ENCODE data around the gene ZNF165.
"Not testable (repeated sequence)": the region's sequence is repeated elsewhere in the genome, so short reads cannot be mapped to it uniquely, and the experiment has no call there.

The ZNF165 gene

DNA sequence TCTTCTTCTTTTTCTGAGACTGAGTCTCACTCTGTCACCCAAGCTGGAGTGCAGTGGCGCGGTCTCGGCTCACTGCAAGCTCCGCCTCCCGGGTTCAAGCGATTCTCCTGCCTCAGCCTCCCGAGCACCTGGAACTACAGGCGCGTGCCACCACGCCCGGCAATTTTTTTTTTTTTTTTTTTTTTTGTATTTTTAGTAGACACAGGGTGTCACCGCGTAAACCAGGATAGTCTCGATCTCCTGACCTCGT, at the start of gene ZNF165:
ZNF165 (plus strand) TSS at position 188 of the 250 bp plus-strand sequence. CDS start 4,913 bp downstream, outside the sequence.
- not testable (repeated sequence) for DNase-seq

DNA sequence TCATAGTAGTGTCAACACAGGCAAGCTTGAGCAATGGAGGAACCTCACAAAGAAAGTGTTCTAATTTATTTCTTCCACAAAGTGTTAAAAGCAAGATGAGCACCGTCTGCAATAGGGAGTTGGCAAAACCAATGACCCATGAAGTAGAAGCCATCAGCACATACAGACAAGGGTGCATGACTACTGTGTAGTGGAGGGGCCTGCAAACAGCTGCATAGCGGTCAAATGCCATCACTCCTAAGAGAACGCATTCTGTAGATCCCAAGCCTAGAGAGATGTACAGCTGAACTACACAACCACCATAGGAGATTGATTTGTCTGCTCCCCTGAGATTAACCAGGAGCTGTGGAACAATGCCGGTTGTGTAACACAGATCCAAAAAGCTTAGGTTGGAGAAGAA, 26.8 kb upstream of the ZNF165 start:
- no peak for DNase-seq

DNA sequence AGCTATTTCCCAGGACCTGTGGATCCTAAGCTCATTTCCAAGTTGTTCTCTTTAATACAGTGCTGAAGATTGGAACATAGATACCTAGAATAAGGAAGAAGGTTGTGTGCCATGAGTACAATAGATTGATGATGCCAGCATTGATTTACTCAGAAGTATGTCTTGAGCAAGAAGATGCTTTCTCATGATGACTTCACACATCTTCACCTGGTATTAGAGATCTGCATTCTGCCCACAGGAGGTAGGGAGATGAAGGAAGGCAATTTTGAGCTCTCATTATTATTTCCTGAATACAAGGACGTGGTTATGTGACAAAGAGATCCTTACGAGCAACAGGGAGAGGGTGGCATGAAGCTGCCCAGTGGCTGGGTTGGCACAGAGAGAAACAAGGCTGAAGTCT, 20.0 kb upstream of the ZNF165 start:
- DNase-seq: no peak

DNA sequence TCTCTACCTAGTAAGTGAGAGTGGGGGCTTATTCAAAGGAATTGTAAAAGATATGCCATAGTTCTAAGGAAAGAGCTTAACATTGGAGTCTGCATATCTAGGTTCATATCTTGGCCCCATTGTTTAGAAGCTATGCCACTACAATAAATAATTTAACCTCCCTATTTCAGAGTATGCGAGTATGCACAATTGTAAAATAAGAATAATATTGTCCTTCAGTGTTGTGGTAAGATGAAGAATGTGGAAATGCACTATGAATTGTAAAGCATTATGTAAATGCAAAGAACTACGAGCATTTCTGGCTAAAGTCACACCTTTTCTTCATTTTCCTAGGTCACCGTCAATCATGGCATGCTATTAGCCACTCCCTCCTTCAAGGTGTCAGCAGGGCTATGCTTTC, 16.1 kb upstream of the ZNF165 start:
- no peak for DNase-seq

DNA sequence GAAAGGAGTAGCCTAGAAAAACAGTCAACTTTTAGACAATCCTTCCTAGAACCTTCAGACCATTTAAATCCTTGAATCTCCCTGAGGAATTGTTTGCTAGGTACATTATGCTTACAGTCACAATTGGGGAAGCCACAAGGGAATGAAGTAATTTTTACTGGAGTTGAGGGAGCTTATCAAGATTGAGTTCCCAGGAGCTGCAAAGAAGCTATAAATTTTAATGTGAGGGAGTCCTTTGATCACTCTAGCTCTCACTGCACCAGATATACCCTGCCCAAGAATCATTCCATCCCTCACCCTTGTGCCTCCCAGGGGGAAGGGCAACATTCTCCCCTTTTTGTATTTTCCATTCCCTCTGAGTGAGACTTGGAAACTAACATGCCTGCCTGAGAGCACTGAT, 12.3 kb upstream of the ZNF165 start:
- no peak for DNase-seq

DNA sequence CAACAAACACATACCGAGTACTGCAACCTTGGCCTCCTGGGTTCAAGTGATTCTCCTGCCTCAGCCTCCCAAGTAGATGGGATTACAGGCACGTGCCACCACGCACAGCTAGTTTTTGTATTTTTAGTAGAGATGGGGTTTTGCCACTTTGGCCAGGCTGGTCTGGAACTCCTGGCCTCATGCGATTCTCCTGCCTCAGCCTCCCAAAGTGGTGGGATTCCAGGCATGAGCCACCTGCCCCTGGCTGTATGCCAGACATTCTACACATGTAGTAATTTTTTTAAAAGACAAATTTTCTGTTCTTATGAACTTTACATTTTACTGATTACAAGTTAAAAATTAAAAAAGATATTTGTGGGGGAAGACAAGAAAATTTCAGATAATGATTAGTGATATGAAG, 9.4 kb upstream of the ZNF165 start:
- not testable (repeated sequence) for DNase-seq

DNA sequence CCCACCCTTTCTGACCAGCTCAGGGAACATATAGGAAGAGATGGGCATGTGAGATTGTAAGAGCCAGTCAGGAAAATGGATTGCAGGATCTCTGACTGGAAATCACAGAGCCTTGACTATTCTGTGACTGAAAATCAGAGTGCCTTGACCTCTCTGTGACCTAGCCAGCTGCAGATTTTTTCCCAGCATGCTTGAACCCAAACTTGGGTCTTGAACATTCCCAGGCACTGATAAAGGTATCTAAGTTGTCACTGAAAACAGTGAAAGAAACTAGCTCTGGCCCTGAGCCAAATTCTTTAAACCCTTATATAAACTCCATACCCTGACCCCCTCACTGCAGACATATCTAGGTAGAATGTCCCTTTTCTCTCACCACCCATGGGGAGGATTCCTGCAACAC, 2.3 kb upstream of the ZNF165 start:
- no peak for DNase-seq

DNA sequence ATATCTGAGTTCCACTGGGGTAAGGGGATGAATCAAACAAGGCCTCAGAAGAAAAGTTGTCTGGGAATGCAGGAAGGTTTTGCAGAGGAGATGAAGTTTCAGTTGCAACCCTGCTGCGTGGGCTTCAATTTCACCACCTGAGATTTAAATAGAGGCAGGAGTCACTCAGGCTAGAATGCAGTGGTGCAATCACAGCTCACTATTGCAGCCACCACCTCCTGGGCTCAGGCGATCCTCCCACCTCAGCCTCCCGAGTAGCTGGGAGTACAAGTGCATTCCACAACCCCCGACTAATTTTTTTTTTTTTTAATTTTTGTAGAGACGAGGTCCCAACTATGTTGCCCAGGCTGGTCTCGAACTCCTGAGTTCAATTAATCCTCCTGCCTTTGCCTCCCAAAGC, 1.5 kb upstream of the ZNF165 start:
- no peak for DNase-seq

DNA sequence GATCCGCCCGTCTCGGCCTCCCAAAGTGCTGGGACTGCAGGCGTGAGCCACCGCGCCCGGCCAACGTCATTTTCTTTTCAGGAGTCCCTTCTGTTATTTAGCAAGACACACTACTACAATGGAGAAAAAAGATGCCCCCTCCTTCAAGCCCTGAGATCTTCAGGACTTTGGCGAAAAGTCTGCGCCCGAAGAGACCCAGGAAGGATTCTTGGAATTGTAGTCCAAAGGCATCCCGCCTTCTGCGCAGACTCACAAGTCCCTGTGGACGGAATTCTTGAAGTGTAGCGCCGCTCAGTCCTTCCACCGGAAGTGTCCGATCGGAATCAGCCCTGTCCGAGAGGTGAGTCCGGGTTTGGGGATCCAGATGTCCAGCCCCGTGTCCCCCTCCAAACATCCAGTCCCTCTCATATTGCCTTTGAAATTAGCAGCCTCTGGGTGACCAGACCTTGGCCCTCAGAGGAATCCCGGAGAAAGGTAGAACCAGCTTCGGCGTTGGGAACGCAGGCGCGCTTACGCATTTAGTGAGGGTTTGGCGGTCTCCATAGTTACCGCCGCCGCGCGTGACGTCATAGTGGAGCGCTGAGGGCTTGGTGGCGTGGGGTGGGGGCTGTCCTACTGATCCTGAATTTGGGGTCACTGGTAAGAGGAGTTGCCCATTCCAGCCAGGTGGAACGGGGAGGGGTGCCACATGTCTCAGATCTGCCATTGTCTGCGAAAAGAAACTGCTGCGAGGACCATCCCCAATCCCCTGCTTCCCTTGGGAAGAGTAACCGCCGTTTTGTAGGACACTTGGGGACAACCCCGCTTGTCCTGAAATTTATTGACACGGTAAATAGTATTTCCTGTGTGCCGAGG, 490 bp downstream of the ZNF165 start:
- peak; percentile 71 for DNase-seq

DNA sequence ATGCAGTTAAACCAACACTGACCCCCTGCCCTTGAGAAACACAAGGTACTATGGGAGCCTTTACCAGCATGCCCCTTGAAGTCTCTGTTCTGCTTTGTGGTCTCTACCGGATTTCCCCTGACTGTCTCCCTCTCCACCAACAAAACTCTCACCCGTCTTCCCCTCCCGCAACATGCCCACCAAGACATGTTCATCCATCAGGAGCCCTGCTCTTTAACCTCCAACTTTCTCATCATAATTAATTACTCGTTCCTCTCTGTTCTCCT, 1.1 kb downstream of the ZNF165 start:
- DNase-seq: no peak

DNA sequence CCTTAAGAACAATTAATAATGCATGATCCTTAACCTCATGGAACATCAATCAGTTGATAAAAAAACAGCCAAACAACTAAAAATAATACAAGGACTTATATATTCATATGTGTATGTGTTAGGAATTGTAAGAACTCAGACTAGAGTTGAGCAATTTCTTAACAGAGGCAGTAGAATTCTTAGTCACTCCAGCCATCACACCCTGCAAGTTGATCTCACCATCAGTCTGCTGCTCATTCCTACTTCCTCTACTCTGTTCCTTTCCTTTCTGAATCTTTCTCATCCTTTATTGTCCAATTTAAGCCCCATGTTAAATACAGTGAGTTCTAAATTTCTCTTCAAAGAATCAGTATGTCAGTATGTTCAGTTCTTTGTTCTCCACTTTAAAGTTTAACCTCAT, 2.6 kb downstream of the ZNF165 start:
- DNase-seq: no peak

DNA sequence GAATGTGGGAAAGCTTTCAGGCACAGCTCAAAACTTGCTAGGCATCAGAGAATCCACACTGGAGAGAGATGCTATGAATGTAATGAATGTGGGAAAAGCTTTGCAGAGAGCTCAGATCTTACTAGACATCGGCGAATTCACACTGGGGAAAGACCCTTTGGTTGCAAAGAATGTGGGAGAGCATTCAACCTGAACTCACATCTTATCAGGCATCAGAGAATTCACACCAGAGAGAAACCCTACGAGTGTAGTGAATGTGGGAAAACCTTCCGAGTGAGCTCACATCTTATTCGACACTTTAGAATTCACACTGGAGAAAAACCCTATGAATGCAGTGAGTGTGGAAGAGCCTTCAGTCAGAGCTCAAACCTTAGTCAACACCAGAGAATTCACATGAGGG, 8.7 kb downstream of the ZNF165 start:
- DNase-seq: no peak

DNA sequence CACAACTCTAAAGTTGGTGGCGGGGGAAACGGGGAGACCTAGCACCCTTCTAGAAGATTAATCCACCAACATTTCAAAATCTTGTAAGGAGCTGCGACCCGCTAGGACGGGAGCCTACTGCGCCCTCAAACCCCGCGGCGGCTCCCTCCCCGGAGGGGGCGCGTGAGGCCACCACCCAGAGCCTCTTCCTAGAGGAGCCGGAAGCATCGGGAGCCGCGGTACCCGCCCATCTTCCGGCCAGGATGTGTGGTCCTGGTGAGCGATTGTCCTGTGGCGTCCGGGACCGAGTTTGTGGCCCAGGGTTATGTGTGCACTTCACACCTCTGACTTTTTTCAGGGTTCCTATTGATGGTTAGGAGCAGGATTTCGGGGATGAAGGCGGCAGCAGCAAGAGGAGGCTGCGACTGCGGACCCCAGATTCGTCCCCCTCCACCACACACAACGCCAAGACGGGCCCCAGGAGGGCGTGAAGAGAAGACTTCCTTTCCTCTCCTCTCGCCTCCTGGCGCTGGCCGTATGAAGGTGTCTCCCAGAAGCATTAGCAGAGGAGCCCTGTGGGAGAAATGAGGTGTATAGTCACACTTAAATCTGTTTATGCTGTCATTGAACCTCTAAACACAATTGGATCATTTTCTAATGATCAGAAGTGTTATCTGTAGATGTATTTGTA, 10.7 kb downstream of the ZNF165 start:
- DNase-seq: no peak

DNA sequence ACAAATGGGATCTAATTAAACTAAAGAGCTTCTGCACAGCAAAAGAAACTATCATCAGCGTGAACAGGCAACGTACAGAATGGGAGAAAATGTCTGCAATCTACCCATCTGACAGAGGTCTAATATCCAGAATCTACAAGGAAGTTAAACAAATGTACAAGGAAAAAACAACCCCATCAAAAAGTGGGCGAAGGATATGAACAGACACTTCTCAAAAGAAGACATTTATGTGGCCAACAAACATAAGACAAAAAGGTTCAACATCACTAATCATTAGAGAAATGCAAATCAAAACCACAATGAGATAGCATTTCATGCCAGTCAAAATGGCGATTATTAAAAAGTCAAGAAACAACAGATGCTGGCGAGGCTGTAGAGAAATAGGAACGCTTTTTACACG, 21.9 kb downstream of the ZNF165 start:
- not testable (repeated sequence) for DNase-seq

DNA sequence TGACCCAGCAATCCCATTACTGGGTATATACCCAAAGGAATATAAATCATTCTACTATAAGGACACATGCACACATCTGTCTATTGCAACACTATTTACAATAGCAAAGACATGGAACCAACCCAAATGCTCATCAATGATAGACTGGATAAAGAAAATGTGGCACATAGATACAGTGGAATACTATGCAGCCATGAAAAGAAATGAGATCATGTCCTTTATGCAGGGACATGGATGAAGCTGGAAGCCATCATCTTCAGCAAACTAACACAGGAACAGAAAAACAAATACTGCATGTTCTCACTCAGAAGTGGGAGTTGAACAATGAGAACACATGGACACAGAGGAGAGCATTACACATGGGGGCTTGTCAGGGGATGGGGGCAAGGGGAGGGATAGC, 22.3 kb downstream of the ZNF165 start:
- not testable (repeated sequence) for DNase-seq

DNA sequence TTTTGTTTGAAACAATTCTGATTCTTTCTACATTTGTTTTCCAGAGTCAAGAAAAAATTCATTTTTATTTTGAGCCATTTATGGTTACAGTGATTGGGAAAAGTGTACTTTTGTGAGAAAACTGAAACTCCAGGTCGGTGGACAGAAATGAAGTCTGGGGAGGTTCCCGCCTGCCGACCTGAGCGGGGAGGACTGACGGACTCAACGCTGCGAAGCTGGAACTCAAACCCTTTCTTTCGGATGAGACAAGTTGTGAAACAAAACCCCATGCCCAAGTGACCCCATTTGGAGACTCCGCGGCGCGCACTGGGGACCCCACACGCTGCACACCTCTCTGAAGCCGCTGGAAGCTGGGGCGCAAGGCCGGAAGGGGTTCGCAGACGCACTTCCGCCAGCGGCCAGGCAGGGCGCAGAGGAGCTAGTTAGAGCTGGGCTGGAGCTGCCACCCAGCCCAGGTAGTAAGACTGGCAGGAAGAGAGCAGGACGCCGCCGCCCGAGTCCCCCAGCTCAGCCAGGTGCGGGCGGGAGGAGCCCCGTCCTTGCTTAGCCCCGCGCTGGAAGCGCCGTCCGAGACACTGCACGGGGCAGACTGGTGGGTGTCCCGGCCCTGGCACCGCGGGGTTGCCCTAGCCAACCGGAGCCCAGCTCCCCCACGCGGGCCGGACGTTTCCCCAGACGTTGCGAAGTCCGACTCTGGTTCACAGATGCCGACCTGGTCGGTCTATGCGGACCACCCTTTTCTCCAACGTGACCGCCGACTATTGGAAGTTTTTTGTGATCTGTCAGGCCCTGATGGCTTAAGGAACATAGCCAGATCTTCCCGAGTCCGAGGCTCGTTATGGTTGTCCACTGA, 24.2 kb downstream of the ZNF165 start:
- peak; percentile 29 for DNase-seq

DNA sequence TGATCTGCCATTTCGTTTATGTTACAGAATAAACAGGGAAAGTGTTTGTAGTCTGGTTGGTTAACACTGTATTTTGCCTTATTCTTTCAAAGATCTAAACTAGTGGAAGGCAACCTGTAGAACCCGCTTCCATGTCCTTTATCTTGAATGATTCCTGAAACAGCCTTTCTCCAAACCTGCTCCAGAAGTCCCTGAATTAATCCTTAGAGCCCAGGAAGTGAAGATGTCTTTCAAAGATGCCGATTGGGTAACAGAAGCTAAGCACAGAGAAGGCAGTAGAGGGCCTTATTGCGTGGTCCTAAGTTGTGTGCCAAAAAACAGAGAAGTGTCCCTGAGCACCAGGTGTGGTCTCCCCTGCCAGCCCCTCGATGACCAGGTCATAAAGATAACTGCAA, 24.9 kb downstream of the ZNF165 start:
- DNase-seq: peak; percentile 1

DNA sequence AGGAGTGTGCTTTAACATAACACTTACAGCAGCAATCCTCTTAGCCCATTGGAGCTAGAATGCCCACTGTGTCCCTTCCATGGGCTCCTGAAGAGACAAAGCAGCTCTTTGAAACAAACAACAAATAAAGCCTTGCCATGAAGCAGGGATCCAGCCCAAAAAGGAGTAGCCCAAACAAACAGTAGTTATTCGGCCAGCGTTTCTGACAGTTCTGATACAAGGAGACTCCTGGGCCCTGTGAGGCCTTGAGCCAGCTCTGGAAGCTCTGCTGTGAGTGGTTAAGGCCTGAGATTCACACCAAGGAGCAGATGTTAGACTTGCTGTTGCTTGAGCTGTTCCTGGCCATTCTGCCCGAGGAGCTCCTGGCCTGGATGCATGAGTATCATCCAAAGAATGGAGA, 27.1 kb downstream of the ZNF165 start:
- DNase-seq: no peak

DNA sequence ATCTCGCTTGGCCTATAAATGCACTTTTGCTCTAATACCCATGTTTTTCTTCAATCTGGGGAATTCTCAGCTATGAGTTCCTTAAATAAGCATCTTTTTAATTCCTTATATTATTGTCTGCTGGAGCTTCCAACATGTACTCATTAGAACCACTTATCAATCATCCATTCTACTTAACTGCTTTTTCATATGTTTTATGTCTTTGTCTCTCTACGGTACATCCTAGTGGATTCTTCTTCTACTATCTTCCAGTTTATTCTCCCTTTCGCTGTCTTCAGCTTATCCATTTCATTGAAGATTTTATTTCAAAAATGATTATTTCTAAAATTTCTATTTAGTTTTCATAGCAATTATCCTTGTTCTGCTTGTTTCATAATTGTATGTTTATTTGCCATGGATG, 31.6 kb downstream of the ZNF165 start:
- no peak for DNase-seq

DNA sequence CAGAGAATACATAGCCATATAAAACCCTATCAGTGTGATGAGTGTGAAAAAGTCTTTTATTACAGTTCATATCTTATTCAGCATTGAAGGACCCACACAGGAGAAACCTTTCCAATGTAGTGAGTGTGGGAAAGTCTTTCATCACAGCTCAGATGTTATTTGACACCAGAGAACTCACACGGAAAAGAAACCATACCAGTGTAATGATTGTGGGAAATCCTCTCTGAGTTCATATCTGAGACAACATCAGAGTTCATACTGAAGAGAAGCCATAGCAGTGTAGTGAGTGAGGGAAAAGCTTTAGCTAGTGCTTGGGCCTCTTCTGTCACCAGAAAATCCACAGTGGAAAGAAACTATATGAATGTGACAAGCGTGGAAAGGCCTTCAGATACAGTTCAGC, 35.4 kb downstream of the ZNF165 start:
- DNase-seq: no peak

DNA sequence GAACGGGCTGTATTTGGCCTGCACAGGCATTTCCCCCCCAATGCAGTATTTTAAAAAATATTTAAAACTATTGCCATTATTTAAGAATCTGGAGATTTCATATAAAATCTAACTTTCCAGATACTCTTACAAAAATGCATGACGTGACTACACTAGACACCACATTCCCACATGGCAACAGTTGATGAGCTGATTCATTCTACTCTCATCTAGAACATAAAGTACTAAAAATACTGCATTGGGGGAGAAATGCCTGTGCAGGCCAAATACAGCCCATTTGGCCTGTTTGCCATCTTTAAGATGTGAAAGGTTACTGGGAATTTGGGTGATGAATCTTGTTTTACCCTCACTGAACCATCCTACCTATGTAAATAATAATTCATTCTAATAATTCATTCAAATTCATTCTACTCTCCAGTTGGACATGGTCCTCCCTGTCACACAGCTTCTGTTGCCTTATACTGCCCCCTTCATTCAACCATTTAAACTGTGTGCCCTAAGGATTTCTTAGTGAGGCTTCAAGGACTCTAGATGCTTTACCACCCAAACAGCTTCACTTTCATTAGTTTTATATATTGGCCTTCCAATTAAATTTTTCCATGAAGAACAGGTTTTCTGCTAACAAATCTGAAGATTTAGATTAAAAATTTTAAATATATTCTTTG, 37.1 kb downstream of the ZNF165 start:
- no peak for DNase-seq

DNA sequence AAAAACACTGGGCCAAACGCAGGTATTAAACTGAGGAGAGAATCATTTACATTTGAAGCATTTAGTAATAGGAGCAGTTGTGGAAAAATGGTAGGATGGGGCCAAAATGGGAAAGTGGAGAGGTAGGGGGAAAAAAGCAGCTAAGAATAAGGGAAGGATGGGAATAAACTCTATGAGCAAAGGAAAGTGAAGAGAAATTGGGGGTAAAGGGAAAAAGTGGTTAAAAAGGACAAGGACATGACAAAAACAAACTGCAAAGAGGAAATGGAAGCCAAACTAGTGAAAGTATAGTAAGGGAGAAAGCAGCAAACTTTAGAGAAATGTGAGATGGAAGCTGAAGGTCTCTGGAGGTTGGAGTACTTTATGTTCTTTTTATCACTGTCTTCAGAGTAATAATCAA, 37.8 kb downstream of the ZNF165 start:
- no peak for DNase-seq

DNA sequence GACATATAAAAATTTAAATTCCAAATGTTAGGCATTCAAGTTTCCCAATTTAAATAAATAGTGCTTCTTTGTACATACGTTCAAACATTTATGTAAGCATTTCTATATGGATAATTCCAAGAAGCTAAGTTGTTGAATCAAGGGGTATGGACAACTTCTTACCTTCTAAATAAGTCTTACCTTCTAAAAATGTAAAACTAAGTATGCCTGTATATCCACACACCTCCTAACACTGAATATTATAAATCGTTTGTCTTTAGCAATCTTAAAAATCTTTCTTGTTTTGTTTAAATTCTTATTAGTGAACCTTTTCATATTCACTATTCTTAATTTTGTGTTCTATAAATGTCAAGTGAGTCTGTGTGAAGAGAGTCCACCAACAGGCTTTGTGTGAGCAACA, 41.5 kb downstream of the ZNF165 start:
- no peak for DNase-seq

DNA sequence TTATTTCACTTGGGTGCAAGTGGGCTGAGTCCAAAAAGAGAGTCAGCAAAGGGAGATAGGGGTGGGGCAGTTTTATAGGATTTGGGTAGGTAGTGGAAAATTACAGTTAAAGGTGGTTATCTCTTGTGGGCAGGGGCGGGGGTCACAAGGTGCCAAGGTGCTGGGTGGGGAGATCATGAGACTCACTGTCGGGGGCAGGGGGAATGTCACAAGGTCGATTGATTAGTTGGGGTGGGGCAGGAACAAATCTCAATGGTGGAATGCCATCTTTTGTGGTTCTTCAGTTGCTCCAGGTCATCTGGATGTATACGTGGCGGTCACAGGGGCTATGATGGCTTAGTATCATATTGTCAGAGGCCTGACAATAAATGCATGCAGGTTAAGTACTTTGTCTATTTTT, 41.9 kb downstream of the ZNF165 start:
- DNase-seq: not testable (repeated sequence)

Data from NCI-H524 treated with DMSO at 0.1 percent for 48 hours (cell line).